WTC11 (cell line): Measurements from ENCODE around the gene FHIT. TPM values are rescaled to one million over a fixed set of nuclear protein-coding genes. Genes with fewer than 3 reads are reported as not detected.

Experiments used
- ATAC-seq: fragments of 200-7000 bp; cut with Tn5 transposase; 2 replicates; pipeline ENCODE4 v1.10.0; 2021; ENCODE audit warnings: mild to moderate bottlenecking, moderate library complexity
- CTCF ChIA-PET: fragments of 300-600 bp; sonication (Branson Sonifier 250); formaldehyde crosslinking; loops from one replicate; lab custom pipeline; 2021; ENCODE audit warnings: antibody characterized with exemption; lab: Charles Lee
- POLR2A ChIA-PET: fragments of 350-600 bp; sonication (Branson Sonifier 250); formaldehyde crosslinking; loops from one replicate; lab custom pipeline; 2021; ENCODE audit warnings: antibody characterized with exemption; lab: Charles Lee
- DNase-seq: peaks from one replicate; pipeline ENCODE4 v3.0.0; 2021; ENCODE audit warnings: low spot score
- H3K27ac Mint-ChIP-seq: 2 replicates; pipeline ENCODE4 v1.8.0; 2021; ENCODE audit warnings: mixed read lengths
- H3K27me3 Mint-ChIP-seq: 2 replicates; pipeline ENCODE4 v1.8.0; 2021; ENCODE audit warnings: low read depth, mild to moderate bottlenecking, moderate library complexity, mixed read lengths
- H3K36me3 Mint-ChIP-seq: 2 replicates; pipeline ENCODE4 v1.8.0; 2021; ENCODE audit warnings: mixed read lengths
- H3K4me1 Mint-ChIP-seq: 2 replicates; pipeline ENCODE4 v1.8.0; 2022; ENCODE audit warnings: mixed read lengths
- H3K4me3 Mint-ChIP-seq: 2 replicates; pipeline ENCODE4 v1.8.0; 2021; ENCODE audit warnings: mild to moderate bottlenecking, moderate library complexity, mixed read lengths
- H3K9me3 Mint-ChIP-seq: 2 replicates; pipeline ENCODE4 v1.8.0; 2021; ENCODE audit warnings: mixed read lengths
- AR ChIP-seq: fragments of 250-450 bp; sonication (Bioruptor Pico); IDR thresholded peaks from 2 replicates; pipeline ENCODE4 v1.9.0; 2021; ENCODE audit warnings: mild to moderate bottlenecking
- ARID4B ChIP-seq: sonication (generic); formaldehyde crosslinking; IDR thresholded peaks from 2 replicates; pipeline ENCODE4 v1.8.0; 2023; ENCODE audit warnings: missing genetic modification reagents, mild to moderate bottlenecking, borderline replicate concordance
- CDX4 ChIP-seq: fragments of 250-450 bp; sonication (Bioruptor Pico); IDR thresholded peaks from 2 replicates; pipeline ENCODE4 v1.9.0; 2021; ENCODE audit warnings: moderate library complexity, mild to moderate bottlenecking, inconsistent platforms, borderline replicate concordance
- CREB1 ChIP-seq: sonication (generic); formaldehyde crosslinking; IDR thresholded peaks from 2 replicates; pipeline ENCODE4 v1.8.0; 2023; ENCODE audit warnings: mild to moderate bottlenecking, missing genetic modification reagents
- ELF4 ChIP-seq: sonication (generic); formaldehyde crosslinking; IDR thresholded peaks from 2 replicates; pipeline ENCODE4 v1.8.1; 2022; ENCODE audit warnings: low read depth, mild to moderate bottlenecking, moderate library complexity, missing genetic modification reagents
- FOXP4 ChIP-seq: sonication (generic); formaldehyde crosslinking; IDR thresholded peaks from 2 replicates; pipeline ENCODE4 v1.8.0; 2022; ENCODE audit warnings: mild to moderate bottlenecking, missing genetic modification reagents
- MLX ChIP-seq: sonication (generic); formaldehyde crosslinking; IDR thresholded peaks from 2 replicates; pipeline ENCODE4 v1.8.1; 2023; ENCODE audit warnings: mild to moderate bottlenecking, missing genetic modification reagents, moderate library complexity
- MYBL2 ChIP-seq: sonication (generic); formaldehyde crosslinking; IDR thresholded peaks from 2 replicates; pipeline ENCODE4 v1.8.1; 2023; ENCODE audit warnings: mild to moderate bottlenecking, moderate library complexity, missing genetic modification reagents
- NFYB ChIP-seq: sonication (generic); formaldehyde crosslinking; conservative IDR thresholded peaks from 2 replicates; pipeline ENCODE4 v1.8.0; 2022; ENCODE audit warnings: low read depth, missing genetic modification reagents
- NR1H2 ChIP-seq: sonication (generic); formaldehyde crosslinking; IDR thresholded peaks from 2 replicates; pipeline ENCODE4 v1.9.0; 2021; ENCODE audit warnings: mild to moderate bottlenecking, moderate library complexity, missing genetic modification reagents
- NR3C1 ChIP-seq: sonication (generic); formaldehyde crosslinking; conservative IDR thresholded peaks from 2 replicates; pipeline ENCODE4 v1.8.1; 2023; ENCODE audit warnings: low read depth, mild to moderate bottlenecking, missing genetic modification reagents
- TEAD4 ChIP-seq: sonication (generic); formaldehyde crosslinking; IDR thresholded peaks from 2 replicates; pipeline ENCODE4 v1.8.0; 2022; ENCODE audit warnings: mild to moderate bottlenecking, missing genetic modification reagents
- USF1 ChIP-seq: sonication (generic); formaldehyde crosslinking; IDR thresholded peaks from 2 replicates; pipeline ENCODE4 v1.8.0; 2022; ENCODE audit warnings: mild to moderate bottlenecking, missing genetic modification reagents
- ZBTB43 ChIP-seq: sonication (generic); formaldehyde crosslinking; IDR thresholded peaks from 2 replicates; pipeline ENCODE4 v1.8.1; 2023; ENCODE audit warnings: mild to moderate bottlenecking, missing genetic modification reagents
- ZMAT4 ChIP-seq: fragments of 250-450 bp; sonication (Bioruptor Pico); IDR thresholded peaks from 2 replicates; pipeline ENCODE4 v1.9.0; 2021; ENCODE audit warnings: mild to moderate bottlenecking
- ZNF121 ChIP-seq: sonication (generic); formaldehyde crosslinking; IDR thresholded peaks from 2 replicates; pipeline ENCODE4 v1.8.0; 2023; ENCODE audit warnings: missing genetic modification reagents
- ZNF138 ChIP-seq: sonication (generic); formaldehyde crosslinking; conservative IDR thresholded peaks from 2 replicates; pipeline ENCODE4 v1.8.1; 2022; ENCODE audit warnings: mild to moderate bottlenecking, moderate library complexity, missing genetic modification reagents
- ZNF232 ChIP-seq: sonication (generic); formaldehyde crosslinking; IDR thresholded peaks from 2 replicates; pipeline ENCODE4 v1.8.0; 2022; ENCODE audit warnings: mild to moderate bottlenecking, missing genetic modification reagents
- ZNF416 ChIP-seq: fragments of 250-450 bp; sonication (Bioruptor Pico); IDR thresholded peaks from 2 replicates; pipeline ENCODE4 v1.9.0; 2021; ENCODE audit warnings: mild to moderate bottlenecking, inconsistent platforms
- ZNF423 ChIP-seq: fragments of 250-450 bp; sonication (Bioruptor Pico); IDR thresholded peaks from 2 replicates; pipeline ENCODE4 v2.1.2; 2022; ENCODE audit warnings: mild to moderate bottlenecking, moderate library complexity
- ZNF425 ChIP-seq: fragments of 250-450 bp; sonication (Bioruptor Pico); conservative IDR thresholded peaks from 2 replicates; pipeline ENCODE4 v1.9.0; 2021; ENCODE audit warnings: mild to moderate bottlenecking
- total RNA-seq: library from RNA; stranded (reverse); gene quantifications from 3 replicates; pipeline ENCODE4 v1.2.3, GENCODE V29; 2021

Gene FHIT
- total RNA-seq, 1 experiment from 2014 or later: 2.6 TPM

GRCh38 chr3:59914251-59914650 lies 1337.0 kb downstream of the FHIT start:
- CTCF ChIA-PET: no interaction called here
- Mint-ChIP-seq H3K36me3 (no peaks in the 10 kb centered on the region), H3K27me3 (no peaks in the 10 kb centered on the region), H3K9me3 (no peaks in the 10 kb centered on the region), H3K27ac (no peak overlapping the region), H3K4me1 (no peaks in the 10 kb centered on the region), H3K4me3 (no peak overlapping the region)
- POLR2A ChIA-PET: no interaction called here
- ATAC-seq: no peak
- TF ChIP-seq ZNF232 (CRISPR knock-in tag): no peak
- no peak for TF ChIP-seq ZNF425 (CRISPR knock-in tag)
- TF ChIP-seq ZNF121 (CRISPR knock-in tag): no peak
- no peak for TF ChIP-seq ZMAT4
- TF ChIP-seq CDX4 (CRISPR knock-in tag): no peak
- no peak for TF ChIP-seq TEAD4 (CRISPR knock-in tag)
- TF ChIP-seq ZNF423: no peak
- TF ChIP-seq ARID4B: no peak
- no peak for TF ChIP-seq NR1H2 (CRISPR knock-in tag)
- TF ChIP-seq ZNF138 (CRISPR knock-in tag): no peak
- no peak for TF ChIP-seq MLX (CRISPR knock-in tag)
- DNase-seq: no peak

- Mint-ChIP-seq H3K36me3 (no peaks in the 10 kb centered on the region), H3K4me1 (no peaks in the 10 kb centered on the region), H3K9me3 (no peaks in the 10 kb centered on the region), H3K27me3 (no peaks in the 10 kb centered on the region), H3K27ac (no peak overlapping the region), H3K4me3 (no peak overlapping the region)
- ChIA-PET POLR2A (no interaction called here), CTCF (no interaction called here)
- TF ChIP-seq NR3C1: no peak
- TF ChIP-seq FOXP4 (CRISPR knock-in tag): no peak
- no peak for TF ChIP-seq NFYB
- no peak for TF ChIP-seq TEAD4 (CRISPR knock-in tag)
- TF ChIP-seq MYBL2 (CRISPR knock-in tag): no peak
- TF ChIP-seq CREB1: no peak
- TF ChIP-seq ELF4: no peak
- no peak for TF ChIP-seq ZNF416 (CRISPR knock-in tag)
- no peak for TF ChIP-seq AR (CRISPR knock-in tag)
- TF ChIP-seq ZBTB43 (CRISPR knock-in tag): no peak
- no peak for TF ChIP-seq USF1
- ATAC-seq (no peak), DNase-seq (no peak)
These were observed 1337.6 kb downstream of the FHIT start for GRCh38 chr3:59913645-59914044.
